ENCODE results near the gene ATG4C.
"Not testable (repeated sequence)": the region's sequence is repeated elsewhere in the genome, so short reads cannot be mapped to it uniquely, and the experiment has no call there.

Gene ATG4C

DNA sequence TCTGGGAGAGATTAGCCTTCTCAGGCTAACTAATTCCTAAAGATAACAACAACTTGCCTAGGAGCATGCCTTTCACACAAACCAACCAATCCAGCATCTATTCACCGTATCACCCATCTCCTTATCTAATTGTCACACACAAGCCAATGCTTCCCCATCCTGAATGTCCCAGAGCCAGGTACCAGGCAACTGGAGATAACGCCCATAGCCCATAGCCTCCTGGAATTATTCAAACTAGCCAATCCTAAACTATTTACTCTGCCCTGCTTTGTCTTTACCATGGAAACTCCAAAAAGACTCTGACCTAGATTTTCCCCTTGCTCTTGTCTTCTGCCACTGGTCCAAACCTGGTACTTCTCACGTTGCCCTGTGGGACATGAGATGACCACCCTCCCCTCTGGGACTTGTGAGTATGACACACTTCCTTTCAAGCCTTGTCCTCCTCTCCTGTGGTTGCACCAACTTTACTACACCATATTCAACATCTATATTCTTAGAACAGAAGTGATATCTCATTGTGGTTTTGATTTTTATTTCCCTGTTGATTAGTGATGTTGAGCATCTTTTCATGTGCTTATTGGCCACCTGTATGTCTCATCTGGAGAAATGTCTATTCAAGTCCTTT, 8.8 kb upstream of the ATG4C start:
- no peak for DNase-seq

DNA sequence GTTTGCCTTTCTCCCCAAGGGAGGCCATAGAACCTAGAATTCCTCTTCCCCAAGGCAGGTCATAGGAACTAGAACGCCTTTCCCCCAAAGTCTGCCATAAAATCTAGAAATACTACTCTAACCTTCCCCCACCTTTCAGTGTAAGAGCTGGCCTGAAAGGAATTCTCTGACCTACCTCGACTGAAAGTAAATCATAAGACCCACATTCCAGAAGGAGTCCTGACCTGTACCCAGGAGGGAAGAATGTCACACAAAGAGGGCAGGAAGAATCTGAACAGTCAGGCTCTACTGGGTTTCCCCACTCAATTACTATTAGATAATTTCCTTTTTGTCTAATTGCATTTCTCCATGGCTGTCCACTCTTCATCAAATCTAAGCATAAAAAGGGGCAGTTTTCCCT, 5.7 kb upstream of the ATG4C start:
- no peak for DNase-seq

DNA sequence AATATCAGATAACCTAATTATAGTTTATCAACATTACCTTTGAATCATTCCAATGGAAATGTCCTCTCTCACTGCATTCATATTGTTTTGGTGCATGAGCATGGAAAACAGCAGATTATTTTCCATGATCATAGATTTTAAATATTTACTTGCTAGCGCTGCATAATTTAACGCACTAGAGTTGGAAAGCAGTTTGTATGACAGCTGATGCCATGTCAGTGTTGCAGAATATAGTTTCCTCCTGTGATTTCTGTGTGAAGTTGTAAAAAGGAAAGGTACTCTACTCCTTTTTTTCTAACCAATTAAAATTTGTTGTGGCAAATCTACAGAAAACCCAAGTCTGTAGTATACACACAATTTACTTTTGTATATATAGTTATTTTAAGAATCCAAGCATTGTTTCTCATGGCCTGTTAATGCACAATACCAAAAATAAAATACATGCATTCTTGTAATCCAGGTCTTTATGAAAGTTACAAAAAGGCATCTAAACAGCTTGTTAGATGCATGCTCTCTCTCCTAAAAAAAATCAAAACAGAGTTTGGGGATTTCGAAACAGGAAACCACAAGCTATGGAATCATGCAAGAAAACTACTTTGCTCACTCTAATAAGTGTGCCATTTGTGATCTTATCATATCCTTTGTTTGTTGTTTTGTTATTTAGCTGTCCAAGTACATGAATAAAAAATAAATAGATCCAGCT, 1.9 kb upstream of the ATG4C start:
- no peak for DNase-seq

- not testable (repeated sequence) for DNase-seq
These were observed 1.3 kb upstream of the ATG4C start for GRCh38 chr1:62782544-62783212.

GRCh38 chr1:62784509-62785365, 805 bp downstream of the ATG4C start:
- DNase-seq: no peak

GRCh38 chr1:62790716-62791115, 6.8 kb downstream of the ATG4C start:
- no peak for DNase-seq

DNA sequence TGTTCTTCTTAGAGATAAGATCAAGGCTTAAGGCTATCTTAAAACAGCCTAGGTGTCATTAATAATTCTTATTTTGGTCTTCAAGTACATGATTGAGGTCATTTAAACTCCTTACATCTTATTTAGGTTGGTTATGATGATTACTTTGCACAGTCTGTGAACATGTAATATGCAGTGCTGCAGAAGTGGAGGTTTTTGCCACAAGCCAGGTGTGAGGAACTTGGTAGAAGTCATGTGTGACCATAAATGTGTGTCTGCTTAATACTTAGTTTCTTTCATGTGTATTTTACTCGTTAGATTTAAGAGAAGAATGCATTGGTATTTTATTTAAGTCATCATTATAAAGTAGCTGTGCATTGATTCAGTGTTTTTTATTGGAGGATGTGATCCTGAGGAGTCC, 10.1 kb downstream of the ATG4C start:
- DNase-seq: no peak

GRCh38 chr1:62796221-62796620, 12.3 kb downstream of the ATG4C start:
- no peak for DNase-seq

DNA sequence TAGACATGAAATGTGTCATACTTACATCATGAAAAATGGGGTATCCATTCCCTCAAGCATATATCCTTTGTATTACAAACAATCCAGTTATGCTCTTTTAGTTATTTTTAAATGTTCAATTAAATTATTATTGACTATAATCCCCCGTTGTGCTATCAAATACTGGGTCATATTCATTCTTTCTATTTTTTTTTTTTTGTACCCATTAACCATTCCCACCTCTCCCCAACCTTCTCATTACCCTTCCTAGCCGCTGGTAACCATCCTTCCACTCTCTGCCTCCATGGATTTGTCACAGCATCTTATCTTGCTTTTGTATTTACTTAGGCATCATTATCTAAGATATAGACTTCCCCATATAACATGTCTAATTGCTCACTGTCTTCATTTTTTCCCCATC, 15.8 kb downstream of the ATG4C start:
- DNase-seq: no peak

DNA sequence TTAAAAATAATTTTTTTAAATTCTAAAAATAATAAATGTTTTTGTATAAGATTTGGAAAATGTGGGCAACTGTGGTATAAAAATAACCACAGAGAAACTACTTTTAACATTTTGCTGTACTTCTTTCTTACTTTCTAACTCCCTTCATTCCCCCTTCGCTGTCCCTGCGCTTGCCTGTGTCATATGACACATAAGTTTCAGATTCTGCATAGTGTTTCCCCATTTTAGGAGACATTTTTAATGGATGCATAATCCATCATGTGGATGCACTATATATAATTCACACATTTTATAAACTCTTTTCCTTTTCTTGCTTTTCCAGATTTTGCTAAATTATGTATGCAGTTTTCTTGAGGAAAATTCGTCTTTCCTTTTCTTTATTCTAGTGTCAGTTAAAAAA, 16.3 kb downstream of the ATG4C start:
- DNase-seq: no peak

DNA sequence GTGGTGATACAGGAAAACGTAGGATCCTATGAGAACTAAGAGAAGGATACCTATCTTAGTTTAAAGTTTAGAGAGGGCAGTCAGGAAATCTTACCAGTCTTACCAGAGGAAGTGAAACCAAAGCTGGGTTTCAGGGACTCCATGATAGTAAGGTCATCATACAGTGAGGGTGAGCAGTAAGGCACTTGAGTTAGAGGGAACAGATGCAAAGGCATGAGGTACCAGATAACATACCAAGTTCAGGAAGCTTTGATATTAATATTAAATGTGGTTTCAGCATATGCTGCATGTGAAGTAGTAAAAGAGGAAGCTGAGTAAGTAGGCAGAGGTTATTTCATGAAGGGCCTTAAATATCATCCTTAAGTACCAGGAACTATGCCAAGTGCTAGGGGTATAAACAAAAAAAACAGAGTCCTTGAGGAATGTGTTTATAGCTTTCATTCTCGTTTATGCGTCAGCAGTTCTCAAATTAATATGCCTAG, 16.9 kb downstream of the ATG4C start:
- no peak for DNase-seq

DNA sequence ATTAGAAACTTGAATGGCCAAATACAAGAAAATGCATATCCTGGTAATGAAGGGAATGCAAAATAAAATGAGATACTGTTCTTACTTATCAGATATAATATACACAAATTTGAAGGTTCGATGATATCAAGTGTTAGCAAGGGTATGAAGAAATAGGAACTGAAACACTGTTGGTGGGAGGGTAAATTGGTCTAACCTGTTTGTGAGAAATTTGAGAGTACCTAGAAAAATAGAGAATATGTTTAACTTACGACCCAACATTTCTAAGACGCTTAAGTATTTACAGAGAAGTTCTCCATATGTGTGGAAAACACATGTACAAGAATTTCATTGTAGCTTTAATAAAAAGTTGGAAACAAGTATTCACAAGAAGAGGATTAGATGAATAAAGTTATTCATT, 25.9 kb downstream of the ATG4C start:
- DNase-seq: no peak

DNA sequence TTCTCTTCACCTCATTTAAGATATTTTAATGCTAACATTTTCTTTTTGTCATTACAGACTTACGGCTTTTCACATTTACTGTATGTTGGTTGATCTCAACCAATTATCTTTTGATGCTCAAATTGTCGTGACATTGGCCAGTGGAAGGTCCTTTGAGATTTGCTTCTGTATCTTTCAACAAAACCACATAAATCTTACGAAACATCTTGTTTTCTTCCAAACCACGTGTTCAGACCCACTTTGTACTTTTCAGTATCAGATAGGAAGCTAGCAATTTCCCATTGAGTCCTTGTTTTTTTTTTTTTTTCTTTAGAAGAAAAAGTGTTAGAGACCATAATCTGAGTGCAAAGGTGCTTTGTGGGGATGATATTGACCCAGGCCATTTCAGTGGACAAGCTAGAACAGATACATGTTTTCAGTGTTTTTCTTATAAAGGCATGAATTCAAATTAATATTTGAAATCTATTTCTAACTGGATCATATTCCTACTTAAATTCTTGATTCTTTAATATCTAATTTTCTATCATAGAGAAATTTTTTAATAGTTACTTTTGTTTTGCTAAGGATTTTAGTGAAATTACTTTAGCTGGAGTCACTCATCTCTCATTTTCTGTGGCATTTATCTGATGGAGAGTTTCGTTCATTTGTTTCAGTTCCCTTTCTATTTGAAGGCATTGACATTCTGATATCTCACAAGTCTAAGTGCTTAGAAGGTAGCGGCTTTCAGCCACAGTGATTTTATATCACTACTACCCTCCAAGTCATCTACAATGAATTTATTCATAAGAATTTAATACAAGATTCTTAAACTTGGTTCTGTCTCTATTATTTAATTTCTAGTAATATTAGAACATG, 26.7 kb downstream of the ATG4C start:
- DNase-seq: no peak

GRCh38 chr1:62823556-62823955, 39.6 kb downstream of the ATG4C start:
- no peak for DNase-seq

- DNase-seq: no peak
These were observed 43.0 kb downstream of the ATG4C start for GRCh38 chr1:62826901-62827300.

GRCh38 chr1:62827786-62828185, 43.9 kb downstream of the ATG4C start:
- not testable (repeated sequence) for DNase-seq

DNA sequence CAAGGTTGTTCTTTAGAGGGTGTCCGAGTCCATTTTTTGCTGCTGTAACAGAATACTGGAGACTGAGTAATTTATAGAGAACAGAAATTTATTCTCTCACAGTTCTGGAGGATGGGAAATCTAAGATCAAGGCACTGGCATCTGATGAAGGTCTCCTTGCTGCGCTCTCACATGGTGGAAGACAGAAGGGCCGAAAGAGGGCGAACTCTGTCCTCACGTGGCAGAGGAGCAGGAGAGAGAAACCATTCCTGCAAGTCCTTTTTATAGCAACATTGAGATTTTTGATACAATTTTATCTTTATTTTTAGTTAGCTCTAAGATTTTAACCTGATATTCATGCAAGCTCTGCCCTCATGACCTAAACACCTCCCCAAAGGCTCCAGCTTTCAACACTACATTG, 48.3 kb downstream of the ATG4C start:
- no peak for DNase-seq

- no peak for DNase-seq
These were observed 49.6 kb downstream of the ATG4C start for GRCh38 chr1:62833529-62833928.

- DNase-seq: no peak
These were observed 50.5 kb downstream of the ATG4C start for GRCh38 chr1:62834400-62834961.

GRCh38 chr1:62836856-62837540, 53.1 kb downstream of the ATG4C start:
- DNase-seq: no peak

DNA sequence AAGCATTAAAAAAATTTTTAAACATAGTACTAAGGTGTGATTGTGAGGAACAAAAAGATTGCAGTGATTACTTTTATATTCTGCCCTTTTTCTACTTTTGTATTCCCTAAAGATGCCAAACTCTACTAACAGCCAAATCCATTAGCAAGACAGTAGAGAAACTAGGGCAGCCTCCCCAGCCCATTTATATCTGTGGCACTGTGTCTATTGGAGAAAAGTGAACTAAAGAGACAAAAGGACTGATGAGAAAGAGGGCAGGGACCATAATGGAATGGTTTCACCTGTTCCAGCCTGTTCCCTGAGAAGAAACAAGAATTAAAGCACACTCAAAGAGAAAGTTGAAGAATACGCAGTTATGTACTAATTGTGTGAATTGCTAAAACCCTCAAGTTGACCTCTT, 56.6 kb downstream of the ATG4C start:
- DNase-seq: no peak

All from cortex of kidney (tissue), 1 donor.